Osteoblast (primary cell): ENCODE results near the gene DDX59. TPM values are rescaled to one million over a fixed set of nuclear protein-coding genes. Genes with fewer than 3 reads are reported as not detected.

Experiments
- DNase-seq: peaks from one replicate; pipeline ENCODE4 v3.0.0; 2011; ENCODE audit warnings: low spot score, mixed read lengths; ENCODE audit not compliant: insufficient read length; ENCODE audit errors: missing footprints
- H2AFZ ChIP-seq: 2 replicates; pipeline ENCODE4 v1.6.0; 2011; ENCODE audit warnings: mild to moderate bottlenecking, low read length
- H3K27ac ChIP-seq: 2 replicates; pipeline ENCODE4 v1.5.1; 2011; ENCODE audit warnings: mild to moderate bottlenecking, low read depth, low read length, moderate library complexity
- H3K27me3 ChIP-seq: 2 replicates; pipeline ENCODE4 v1.6.0; 2012; ENCODE audit warnings: mild to moderate bottlenecking, control low read depth, inconsistent platforms, low read length, moderate library complexity; ENCODE audit not compliant: insufficient read depth
- H3K36me3 ChIP-seq: 2 replicates; pipeline ENCODE4 v1.5.1; 2011; ENCODE audit warnings: mild to moderate bottlenecking, low read length, control low read depth, moderate library complexity; ENCODE audit not compliant: insufficient read depth
- H3K4me1 ChIP-seq: 2 replicates; pipeline ENCODE4 v1.5.1; 2011; ENCODE audit warnings: mild to moderate bottlenecking, low read length, control low read depth, moderate library complexity; ENCODE audit not compliant: insufficient read depth
- H3K4me2 ChIP-seq: 2 replicates; pipeline ENCODE4 v1.6.0; 2011; ENCODE audit warnings: mild to moderate bottlenecking, low read length; ENCODE audit not compliant: insufficient read depth
- H3K4me3 ChIP-seq: fragments of 200-600 bp; sonication (generic); 3 replicates; pipeline ENCODE4 v1.5.1; 2012; ENCODE audit warnings: mild to moderate bottlenecking, low read length, inconsistent platforms; ENCODE audit not compliant: insufficient read depth
- H3K79me2 ChIP-seq: 2 replicates; pipeline ENCODE4 v1.6.0; 2012; ENCODE audit warnings: mild to moderate bottlenecking, low read length, control low read depth, inconsistent platforms; ENCODE audit not compliant: insufficient read depth
- H3K9me3 ChIP-seq: 2 replicates; pipeline ENCODE4 v1.5.1; 2011; ENCODE audit warnings: low read depth, low read length, control low read depth
- H4K20me1 ChIP-seq: 2 replicates; pipeline ENCODE4 v1.6.0; 2012; ENCODE audit warnings: mild to moderate bottlenecking, low read length, control low read depth; ENCODE audit not compliant: insufficient read depth
- total RNA-seq: library from RNA; depleted of rRNA; stranded (reverse); fragments of >200 nt; gene quantifications from 2 replicates; pipeline ENCODE4 v1.2.3, GENCODE V29; 2012
- TF ChIP-seq, protein P1 (sequence below): IDR thresholded peaks from 2 replicates; pipeline ENCODE4 v1.5.1; 2011; ENCODE audit warnings: mild to moderate bottlenecking, low read depth, low read length, moderate library complexity; ENCODE audit errors: extremely low read depth

Gene DDX59
- total RNA-seq, 1 donor = 11.9 TPM

DNA sequence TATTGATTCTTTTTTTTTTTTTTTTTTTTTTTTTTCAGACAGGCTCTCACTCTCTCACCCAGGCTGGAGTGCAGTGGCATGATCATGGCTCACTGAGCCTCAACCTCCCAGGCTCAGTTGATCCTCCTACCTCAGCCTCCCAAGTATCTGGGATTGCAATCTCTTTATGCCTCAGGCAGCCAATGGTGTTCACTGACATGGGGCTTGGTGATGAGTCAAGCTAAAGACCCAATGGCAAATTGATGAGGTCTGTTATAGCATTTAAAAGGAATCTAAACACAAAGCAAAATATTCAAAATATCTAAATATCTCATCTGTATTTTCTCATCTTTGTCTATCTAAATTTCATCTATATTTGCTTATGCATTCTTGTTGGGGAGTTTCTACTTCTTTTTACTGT lies 38.5 kb upstream of the DDX59 start:
- no peaks in the 10 kb centered on the region for H3K4me1 ChIP-seq
- no peaks in the 10 kb centered on the region for H3K36me3 ChIP-seq
- no peak overlapping the region for H3K4me2 ChIP-seq
- DNase-seq = no peak
- no peaks in the 10 kb centered on the region for H4K20me1 ChIP-seq
- H3K27ac ChIP-seq = no peak overlapping the region
- no peaks in the 10 kb centered on the region for H3K79me2 ChIP-seq
- no peaks in the 10 kb centered on the region for H3K9me3 ChIP-seq
- TF ChIP-seq, protein P1, sequence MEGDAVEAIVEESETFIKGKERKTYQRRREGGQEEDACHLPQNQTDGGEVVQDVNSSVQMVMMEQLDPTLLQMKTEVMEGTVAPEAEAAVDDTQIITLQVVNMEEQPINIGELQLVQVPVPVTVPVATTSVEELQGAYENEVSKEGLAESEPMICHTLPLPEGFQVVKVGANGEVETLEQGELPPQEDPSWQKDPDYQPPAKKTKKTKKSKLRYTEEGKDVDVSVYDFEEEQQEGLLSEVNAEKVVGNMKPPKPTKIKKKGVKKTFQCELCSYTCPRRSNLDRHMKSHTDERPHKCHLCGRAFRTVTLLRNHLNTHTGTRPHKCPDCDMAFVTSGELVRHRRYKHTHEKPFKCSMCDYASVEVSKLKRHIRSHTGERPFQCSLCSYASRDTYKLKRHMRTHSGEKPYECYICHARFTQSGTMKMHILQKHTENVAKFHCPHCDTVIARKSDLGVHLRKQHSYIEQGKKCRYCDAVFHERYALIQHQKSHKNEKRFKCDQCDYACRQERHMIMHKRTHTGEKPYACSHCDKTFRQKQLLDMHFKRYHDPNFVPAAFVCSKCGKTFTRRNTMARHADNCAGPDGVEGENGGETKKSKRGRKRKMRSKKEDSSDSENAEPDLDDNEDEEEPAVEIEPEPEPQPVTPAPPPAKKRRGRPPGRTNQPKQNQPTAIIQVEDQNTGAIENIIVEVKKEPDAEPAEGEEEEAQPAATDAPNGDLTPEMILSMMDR = no peak
- no peak overlapping the region for H3K4me3 ChIP-seq
- no peak overlapping the region for H2AFZ ChIP-seq
- H3K27me3 ChIP-seq = peaks cover 2% of the 10 kb centered on the region

DNA sequence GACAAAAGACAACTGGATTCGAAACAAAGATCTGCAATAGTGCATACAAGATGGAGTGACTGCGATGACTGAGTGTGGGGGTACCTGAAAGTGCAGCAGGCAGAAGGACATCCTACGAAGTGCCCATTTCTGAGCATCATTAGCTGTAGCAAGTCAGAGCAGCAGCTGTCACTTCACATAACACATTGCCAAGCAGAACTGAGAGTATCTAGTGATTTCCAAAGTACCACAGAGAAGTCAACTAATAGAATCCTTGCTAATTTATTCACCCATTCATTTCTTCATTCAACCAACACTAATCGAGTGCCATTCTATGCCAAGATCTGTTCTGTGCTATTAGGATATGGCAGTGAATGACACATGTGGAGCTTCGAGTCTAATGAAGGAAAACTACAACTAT lies 37.4 kb upstream of the DDX59 start:
- TF ChIP-seq, protein P1 = no peak
- Histone ChIP-seq H3K27me3 (peaks cover 6% of the 10 kb centered on the region), H2AFZ (no peak overlapping the region), H3K4me1 (no peaks in the 10 kb centered on the region), H4K20me1 (no peaks in the 10 kb centered on the region), H3K36me3 (no peaks in the 10 kb centered on the region), H3K4me3 (no peak overlapping the region), H3K79me2 (no peaks in the 10 kb centered on the region), H3K27ac (no peak overlapping the region), H3K9me3 (no peaks in the 10 kb centered on the region), H3K4me2 (no peak overlapping the region)
- no peak for DNase-seq

DNA sequence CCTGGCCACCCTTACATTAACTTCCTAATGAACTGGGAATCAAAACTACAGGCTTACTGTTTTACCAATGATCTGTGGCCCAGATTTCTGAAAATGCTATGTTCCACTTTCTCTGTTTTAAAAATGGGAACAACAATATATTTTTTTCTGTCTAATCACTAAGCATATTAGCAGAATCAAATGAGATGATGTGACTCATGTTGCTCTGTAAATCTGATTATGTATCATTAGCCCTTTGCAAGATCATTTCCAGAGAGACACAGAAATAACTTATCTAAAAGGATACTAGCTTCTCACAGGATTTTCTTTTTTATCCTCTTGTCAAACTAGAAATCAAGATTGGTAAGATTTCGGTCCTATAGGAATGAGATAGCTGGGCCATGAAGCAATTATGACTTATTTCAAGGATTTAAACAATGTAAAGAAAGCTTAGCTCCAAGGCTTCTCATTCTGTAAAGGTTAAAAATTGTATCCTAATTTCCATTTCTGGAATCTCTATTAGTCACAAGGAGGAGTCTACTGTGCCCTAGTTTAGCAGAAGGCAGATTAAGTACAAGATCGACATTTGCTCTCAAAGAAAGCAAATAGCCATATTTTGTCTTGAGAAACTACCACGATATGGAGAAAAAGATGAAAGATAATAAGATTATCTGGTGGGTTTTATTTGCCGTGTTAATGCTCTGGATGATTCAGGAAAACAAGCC lies 36.6 kb upstream of the DDX59 start:
- Histone ChIP-seq H2AFZ (no peak overlapping the region), H4K20me1 (no peaks in the 10 kb centered on the region)

DNA sequence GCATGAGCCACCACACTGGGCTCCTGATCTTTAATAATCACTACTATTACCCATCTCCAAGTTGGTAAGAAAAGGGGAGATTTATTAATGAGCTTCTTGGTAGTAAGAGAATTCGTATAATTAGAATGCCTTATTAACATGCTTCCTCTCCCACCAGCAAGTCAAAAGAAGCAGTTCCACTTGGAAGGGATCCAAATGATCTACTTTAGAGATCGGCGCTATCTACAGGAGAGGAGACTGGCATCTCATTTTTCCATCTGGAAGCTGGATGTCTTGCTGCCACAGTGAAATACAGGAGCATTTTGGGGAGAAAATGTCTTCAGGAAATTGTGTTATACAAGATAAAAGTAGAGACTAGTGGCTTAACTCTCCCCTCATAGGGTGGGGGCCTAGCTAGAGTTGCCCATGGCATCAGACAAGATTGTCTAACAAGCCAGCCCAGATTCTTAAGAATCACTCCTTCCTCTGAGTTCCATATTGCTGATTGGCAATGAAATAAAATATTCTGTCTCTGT lies 35.3 kb upstream of the DDX59 start:
- Histone ChIP-seq H3K27me3 (peaks cover 8% of the 10 kb centered on the region), H3K27ac (no peak overlapping the region), H3K4me1 (no peaks in the 10 kb centered on the region), H4K20me1 (no peaks in the 10 kb centered on the region), H3K36me3 (no peaks in the 10 kb centered on the region), H3K79me2 (no peaks in the 10 kb centered on the region), H2AFZ (no peak overlapping the region), H3K4me2 (no peak overlapping the region), H3K4me3 (no peak overlapping the region), H3K9me3 (no peaks in the 10 kb centered on the region)
- TF ChIP-seq, protein P1 = no peak
- DNase-seq = no peak

More for the DNA sequence above, 36.6 kb upstream of the DDX59 start:
- DNase-seq = no peak
- no peaks in the 10 kb centered on the region for H3K4me1 ChIP-seq
- no peaks in the 10 kb centered on the region for H3K79me2 ChIP-seq
- TF ChIP-seq, protein P1 = no peak
- no peaks in the 10 kb centered on the region for H3K9me3 ChIP-seq
- H3K27ac ChIP-seq = no peak overlapping the region
- H3K36me3 ChIP-seq = no peaks in the 10 kb centered on the region
- H3K4me3 ChIP-seq = no peak overlapping the region
- peaks cover 8% of the 10 kb centered on the region for H3K27me3 ChIP-seq
- no peak overlapping the region for H3K4me2 ChIP-seq
